ENCODE data around the gene MCC.

The MCC gene

DNA sequence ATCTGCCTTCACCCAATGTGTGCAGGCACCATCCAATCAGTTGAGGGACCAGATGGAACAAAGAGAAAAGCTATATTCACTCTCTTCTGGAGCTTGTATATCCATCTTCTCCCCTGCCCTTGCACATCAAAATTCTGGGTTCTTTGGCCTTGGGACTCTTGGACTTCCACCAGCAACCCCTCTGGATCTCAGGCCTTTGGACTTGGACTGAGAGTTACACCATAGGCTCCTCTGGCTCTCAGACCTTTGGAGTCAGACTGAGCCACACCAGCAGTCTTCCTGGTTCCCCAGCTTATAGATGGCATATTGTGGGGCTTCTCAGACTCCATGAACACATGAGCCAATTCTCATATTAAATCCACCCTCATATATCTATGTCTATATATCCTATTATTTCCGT lies 126.6 kb downstream of the MCC start:
- no peak for DNase-seq (ENCODE audit: low spot score)

- no peak for DNase-seq (ENCODE audit: low spot score)
Observed at GRCh38 chr5:113359419-113359818, 128.8 kb downstream of the MCC start.

- DNase-seq (ENCODE audit: low spot score), result no peak
Observed at GRCh38 chr5:113358696-113359095, 129.6 kb downstream of the MCC start.

DNA sequence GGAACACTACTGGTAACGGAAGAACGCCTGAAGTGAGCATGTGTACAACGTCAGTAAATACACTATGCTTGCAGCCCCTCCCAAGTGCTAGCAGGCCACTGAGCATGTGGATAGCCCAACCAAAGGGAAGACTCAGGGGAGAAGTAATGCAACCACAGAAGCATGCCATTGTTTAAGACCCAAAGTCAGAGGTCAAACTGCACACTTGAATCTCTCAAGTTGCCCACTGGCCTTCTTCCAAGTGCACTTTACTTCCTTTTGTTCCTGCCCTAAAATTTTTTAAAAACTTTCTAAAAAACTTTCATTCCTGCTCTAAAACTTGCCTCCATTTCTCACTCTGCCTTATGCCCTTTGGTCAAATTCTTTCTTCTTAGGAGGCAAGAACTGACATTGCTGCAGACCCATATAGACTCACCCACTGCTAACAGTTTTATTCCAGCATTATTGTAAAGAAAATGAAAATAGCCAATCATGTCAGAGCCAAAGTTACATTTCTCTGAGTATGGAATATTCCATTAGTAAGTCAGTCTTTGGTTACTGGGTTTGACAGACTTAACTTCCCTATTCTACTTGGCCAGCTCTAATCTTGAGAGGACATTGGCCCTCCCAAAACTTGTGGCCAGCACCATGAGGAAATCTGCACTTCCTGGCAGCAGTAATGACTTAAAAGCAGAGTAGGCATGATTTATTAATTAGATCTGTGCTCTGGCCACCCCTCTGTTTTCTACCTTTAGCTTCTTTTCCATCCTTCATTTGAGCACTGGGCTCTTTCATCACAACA lies 130.4 kb downstream of the MCC start:
- DNase-seq (ENCODE audit: low spot score), result no peak

- DNase-seq (ENCODE audit: low spot score), result no peak
Observed at GRCh38 chr5:113356487-113356886, 131.8 kb downstream of the MCC start.

GRCh38 chr5:113354055-113354454 lies 134.2 kb downstream of the MCC start:
- DNase-seq (ENCODE audit: low spot score), result peak; percentile 11

DNA sequence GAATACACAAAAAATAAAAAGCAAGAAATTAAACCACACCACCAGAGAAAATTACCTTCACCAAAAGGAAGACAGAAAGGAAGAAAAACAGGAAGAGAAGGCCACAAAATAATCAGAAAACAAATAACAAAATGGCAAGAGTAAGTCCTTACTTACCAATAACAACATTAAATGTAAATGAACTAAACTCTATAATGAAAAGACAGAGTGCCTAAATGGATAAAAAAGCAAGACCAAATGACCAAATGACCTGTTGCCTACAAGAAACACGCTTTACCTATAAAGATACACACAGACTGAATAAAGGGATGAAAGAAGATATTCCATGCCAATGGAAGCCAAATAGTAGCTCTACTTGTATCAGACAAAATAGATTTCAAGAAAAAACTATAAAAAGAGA lies 140.7 kb downstream of the MCC start:
- DNase-seq (ENCODE audit: low spot score), result no peak

DNA sequence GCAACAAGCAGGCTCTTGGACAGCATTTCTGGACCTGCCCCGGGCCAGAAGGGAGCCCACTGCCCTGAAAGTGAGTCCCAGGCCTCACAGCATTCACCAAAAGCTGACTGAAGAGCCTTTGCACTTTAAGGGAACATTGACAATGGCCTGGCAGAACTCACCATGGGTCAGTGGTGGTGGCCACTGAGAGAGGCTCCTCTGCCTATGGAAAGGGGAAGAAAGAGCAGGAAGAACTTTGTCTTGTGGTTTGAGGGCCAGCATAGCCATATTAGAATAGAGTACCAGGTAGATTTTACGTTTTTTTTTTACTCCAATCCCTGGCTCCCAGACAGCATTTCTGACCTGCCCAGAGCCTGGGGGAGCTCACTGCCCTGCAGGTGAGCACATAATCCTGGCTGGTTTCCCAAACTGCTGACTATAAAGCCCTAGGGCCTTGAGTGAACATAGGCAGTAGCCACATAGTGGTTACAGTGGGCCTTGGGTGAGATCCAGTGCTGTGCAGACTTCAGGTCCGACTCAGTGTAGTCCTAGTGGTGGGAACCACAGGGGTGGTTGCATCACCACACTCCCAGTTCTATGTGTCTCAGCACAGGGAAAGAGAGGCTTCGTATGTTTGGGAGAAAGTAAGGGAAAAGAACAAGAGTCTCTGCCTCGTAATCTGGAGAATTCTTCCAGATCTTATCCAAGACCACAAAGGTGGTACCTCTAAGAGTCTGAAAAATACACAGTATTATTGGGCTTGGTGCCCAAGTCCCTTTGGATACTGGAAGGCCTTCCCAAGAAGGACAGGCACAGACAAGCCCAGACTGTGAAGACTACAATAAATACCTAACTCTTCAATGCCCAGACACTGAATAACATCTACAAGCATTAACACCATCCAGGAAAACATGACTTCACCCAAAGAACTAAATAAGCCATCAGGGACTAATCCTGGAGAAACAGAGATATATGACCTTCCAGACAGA lies 143.0 kb downstream of the MCC start:
- DNase-seq (ENCODE audit: low spot score), result no peak

GRCh38 chr5:113343343-113343742 lies 144.9 kb downstream of the MCC start:
- no peak for DNase-seq (ENCODE audit: low spot score)

- DNase-seq (ENCODE audit: low spot score), result no peak
Observed at GRCh38 chr5:113340537-113340936, 147.7 kb downstream of the MCC start.

DNA sequence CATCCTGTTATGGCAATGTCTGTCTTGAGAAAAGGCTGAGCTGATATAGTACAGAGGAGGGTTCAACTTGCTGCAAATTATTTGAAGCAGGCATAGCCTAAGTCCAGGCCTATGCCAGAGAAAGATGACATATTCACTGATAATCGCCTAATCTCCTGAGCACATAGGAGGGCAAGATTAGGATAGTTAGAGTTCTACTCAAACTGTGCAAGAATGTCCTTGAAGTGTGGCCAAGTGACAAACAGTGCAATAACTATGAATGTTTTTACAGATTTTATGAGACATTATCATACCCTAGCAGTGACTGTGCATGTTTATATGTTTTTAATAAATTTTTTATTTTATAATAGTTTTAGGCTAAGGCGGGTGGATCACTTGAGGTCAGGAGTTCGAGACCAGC lies 149.6 kb downstream of the MCC start:
- no peak for DNase-seq (ENCODE audit: low spot score)

- DNase-seq (ENCODE audit: low spot score), result no peak
Observed at GRCh38 chr5:113337515-113338415, 150.5 kb downstream of the MCC start.

DNA sequence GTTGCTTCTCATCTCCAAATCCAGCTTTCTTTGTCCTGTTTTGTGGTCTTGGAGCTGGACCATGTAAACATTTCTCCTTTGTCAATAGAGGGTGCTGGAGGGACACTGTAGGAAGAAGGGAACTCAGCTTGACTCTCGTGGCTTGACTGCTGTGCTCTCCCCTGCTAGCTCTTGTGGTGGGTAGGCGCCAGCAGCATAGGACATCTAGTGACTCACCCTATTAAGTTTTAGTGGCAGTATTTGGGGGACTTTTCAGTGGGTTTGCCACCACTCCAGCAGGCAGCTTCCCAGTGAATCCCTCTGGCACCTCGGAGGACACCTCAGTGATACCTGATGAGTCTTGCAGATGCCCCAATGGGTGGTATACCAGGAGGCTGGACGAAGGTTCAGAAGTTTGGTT lies 151.3 kb downstream of the MCC start:
- DNase-seq (ENCODE audit: low spot score), result peak; percentile 55

GRCh38 chr5:113333411-113333810 lies 154.8 kb downstream of the MCC start:
- DNase-seq (ENCODE audit: low spot score), result no peak

DNA sequence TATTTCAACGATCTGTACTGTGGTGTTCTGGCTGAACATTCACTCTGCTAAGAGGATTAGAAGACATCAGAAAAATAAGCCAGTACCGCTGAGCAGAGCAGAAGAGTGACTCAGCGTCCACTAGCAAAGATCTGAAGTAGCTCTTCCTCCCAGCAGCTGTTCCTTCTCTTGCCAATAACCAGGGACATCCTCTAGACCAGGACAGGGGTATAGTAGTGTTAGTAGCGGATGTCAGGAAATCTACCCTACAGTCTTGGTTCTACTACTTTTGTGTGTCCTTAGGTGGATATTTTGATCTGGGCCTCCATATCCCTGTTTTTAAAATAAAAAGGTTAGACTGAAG lies 157.1 kb downstream of the MCC start:
- peak; percentile 73 for DNase-seq (ENCODE audit: low spot score)

DNA sequence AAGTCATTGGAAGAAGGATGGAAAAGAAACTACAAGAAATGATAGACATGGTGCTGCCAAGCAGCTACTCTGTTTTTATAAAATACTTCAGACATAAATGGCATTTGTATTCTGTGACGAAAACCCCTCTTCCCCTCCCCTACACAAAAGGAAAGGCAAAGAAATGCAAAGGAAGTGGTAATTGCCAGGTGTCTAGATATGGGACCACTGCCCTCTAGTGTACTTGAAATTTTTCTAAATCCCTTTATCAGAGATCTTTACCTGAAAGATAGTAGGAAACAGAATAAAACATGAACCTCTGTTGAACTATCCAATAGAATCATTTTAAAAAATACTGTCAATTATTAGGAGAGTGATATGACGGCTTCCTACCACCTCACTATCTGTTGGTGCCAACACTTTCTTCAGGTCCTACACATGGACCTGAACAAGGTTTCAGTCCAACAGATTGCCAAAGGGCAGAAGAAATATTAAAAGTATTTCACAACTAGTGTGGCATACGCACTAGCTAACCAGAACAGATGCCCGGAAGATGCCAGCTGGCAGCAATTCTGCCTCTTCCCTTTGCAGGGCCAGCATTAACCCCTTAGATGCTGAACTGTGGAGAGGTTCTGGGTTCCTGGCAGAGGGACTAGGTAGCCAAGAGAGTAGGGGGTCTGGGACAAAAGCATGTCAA lies 157.6 kb downstream of the MCC start:
- DNase-seq (ENCODE audit: low spot score), result peak; percentile 69

GRCh38 chr5:113329981-113330380 lies 158.3 kb downstream of the MCC start:
- DNase-seq (ENCODE audit: low spot score), result no peak

- DNase-seq (ENCODE audit: low spot score), result no peak
Observed at GRCh38 chr5:113325054-113325453, 163.2 kb downstream of the MCC start.

DNA sequence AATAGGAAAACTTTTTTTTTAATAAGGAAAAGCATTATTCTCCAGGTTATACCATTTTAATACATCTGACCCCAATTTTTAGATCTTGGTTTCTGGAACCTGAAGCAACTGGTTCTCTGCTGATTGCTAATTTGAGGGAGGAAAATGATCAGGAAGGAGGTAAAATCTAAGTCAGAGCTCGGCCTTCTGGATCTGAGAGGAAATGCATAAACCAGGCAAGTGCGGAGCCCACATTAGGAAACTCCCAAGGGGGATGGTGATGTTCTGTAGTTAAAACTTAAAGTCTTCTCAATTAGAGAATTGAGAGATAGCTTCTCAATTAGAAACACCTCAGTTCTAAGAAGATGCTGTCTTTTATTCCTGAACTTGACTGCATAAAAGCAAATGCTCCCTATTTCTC lies 167.0 kb downstream of the MCC start:
- DNase-seq (ENCODE audit: low spot score), result no peak

DNA sequence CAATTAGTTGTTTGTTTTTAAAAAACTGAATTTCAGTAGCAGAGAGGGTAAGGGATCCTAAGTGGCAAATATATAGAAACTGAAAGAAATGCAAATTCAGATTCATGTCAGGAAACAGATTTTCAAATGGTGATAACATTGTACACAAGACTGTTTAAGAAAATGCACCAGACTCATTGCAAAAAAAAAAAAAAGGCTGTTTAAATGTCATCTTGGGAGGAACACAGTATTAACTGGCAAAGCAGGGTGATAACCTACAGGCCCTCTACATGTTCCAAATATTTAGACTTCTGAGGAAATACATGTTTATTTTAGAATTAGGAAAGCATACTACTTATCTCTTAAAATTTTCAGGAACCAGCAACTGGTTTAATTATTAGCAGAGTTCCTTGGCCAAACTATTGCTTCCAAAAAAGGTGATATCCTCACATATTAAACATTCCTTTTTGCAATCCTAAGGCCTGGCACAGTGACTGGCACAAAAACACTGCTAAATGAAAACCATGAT lies 167.9 kb downstream of the MCC start:
- no peak for DNase-seq (ENCODE audit: low spot score)

DNA sequence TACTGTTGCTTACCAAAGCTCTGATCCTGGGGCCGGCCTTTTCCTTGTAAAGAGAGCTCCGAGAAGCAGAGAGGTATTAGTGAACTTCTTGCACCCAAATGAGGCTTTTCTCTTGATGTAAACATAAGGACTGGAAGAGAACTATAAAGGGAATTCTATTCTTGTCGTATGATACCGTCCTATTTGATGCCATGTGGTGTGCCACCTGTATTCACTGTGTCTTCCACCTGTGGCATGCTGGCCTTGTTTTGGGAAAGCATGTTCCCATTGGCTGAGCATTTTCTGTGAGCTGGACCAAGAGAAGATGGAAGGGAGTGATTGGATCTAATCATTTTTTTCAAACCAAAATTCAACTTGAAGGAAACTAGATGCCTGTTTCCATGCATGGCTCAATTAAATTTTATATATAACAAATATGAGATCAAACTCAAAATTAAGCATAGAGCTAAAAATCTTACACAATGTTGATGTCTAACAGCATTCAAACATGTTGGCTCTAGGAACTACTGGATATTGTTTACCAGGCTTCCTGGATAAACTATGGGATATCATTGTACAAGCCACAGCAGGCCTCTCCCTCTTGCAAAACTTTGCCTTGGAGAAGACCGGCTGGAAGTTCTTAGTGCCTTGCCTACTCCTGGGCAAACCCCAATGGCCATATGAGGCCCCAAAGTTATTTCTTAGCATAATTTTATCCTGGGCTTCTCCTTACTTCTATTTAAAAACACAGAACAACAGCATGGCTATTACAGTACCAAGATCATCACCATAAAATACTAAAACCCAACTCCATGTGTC lies 168.8 kb downstream of the MCC start:
- DNase-seq (ENCODE audit: low spot score), result no peak

Data from AG20443 (cell line).